ENCODE measurements around the gene PLCB1. TPM values are rescaled to one million over a fixed set of nuclear protein-coding genes. Genes with fewer than 3 reads are reported as not detected.

The PLCB1 gene
- total RNA-seq, 1 experiment from 2014 or later: 5.8 TPM

DNA sequence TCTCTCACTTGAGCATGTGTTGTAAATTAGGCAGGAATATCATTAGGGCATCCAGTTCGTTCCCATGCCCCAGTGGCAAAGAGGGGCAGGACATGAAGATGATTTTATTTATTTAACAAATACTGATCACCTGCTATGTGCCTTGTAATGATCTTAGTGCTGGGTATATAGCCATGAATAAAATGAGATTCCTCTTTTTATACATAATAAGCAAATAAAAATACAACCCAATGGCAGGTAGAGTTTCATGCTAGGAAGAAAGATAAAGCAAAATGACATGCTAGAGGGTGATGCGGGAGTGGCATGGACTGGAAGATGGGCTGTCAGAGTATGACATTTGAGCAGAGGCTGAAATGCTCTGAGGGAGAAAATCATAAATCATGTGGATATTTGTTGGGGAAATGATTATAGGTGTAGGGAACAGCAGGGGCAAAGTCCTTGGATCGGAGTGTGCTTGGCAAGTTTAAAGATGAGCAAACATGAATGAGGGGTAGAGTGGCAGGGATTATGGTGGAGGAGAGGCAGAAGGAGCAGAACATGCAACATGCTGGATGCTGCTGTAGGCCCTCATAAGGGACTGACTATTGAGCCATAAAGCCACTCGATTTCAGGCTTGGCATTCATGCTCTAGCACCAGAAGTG, 342.1 kb downstream of the PLCB1 start:
- H3K27me3 ChIP-seq (ENCODE audit: control insufficient read depth, insufficient read depth, low read length): no peaks in the 10 kb centered on the region
- no peak overlapping the region for H3K4me3 ChIP-seq (ENCODE audit: insufficient read depth, low read depth, low read length)
- H3K36me3 ChIP-seq (replicated peaks; ENCODE audit: control insufficient read depth, insufficient read depth, low read length): no peaks in the 10 kb centered on the region
- DNase-seq: no peak

DNA sequence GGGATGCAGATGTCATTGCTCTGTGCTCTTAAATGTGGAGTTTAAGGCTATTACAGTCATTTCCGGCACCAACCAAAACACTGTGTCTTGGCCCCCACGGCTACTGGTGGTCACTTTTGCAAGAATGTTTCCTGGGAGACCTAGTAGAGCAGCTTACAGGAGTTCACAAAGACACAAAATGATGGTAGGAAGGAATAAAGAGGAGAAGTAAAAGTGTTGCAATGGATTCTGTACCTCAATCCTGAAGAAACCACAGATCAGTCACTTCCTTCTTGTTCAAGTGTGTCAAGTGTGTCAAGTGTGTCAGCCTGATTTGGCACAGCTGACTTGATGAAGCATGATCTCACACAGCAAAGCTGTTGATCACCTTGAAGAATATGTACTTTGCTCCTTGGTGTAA, 344.0 kb downstream of the PLCB1 start:
- no peak for DNase-seq
- no peaks in the 10 kb centered on the region for H3K27me3 ChIP-seq (ENCODE audit: control insufficient read depth, insufficient read depth, low read length)
- no peaks in the 10 kb centered on the region for H3K36me3 ChIP-seq (replicated peaks; ENCODE audit: control insufficient read depth, insufficient read depth, low read length)
- no peak overlapping the region for H3K4me3 ChIP-seq (ENCODE audit: insufficient read depth, low read depth, low read length)

DNA sequence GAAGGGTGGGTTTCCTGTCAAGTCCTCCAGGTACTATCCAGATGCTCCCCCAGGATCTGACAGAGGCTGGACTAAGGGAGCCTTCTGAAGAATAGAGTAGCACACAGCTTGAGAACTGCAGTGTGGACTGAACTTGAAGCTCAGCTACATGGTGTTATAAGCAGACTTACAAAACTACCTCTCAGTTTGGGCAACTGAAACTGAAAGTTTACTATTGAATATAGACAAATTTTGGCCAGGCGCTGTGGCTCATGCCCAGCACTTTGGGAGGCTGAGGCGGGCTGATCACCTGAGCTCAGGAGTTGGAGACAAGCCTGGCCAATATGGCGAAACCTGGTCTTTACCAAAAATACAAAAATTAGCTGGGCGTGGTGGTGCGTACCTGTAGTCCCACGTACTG, 348.5 kb downstream of the PLCB1 start:
- no peak overlapping the region for H3K4me3 ChIP-seq (ENCODE audit: insufficient read depth, low read depth, low read length)
- H3K36me3 ChIP-seq (replicated peaks; ENCODE audit: control insufficient read depth, insufficient read depth, low read length): no peaks in the 10 kb centered on the region
- no peaks in the 10 kb centered on the region for H3K27me3 ChIP-seq (ENCODE audit: control insufficient read depth, insufficient read depth, low read length)
- DNase-seq: no peak

DNA sequence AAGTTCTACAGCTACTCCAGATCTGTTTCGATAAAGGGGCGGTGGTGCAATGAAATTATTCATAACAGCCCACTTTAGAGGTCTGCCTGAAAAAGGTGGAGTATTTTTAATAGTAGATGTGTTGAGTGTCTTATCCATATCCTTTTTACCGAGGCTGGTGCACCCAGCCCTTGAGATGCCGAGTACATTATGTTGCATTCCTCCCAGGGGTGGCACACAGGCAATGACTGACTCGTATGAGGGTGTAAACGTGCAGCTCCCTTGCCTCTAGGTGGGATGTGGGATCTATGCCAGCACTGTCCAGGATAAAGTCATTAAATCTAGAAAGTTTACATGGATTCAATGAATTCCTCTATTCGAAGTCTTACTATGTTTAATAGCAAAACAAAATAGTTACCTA, 355.6 kb downstream of the PLCB1 start:
- no peak for DNase-seq
- Histone ChIP-seq H3K27me3 (ENCODE audit: control insufficient read depth, insufficient read depth, low read length) (no peaks in the 10 kb centered on the region), H3K36me3 (replicated peaks; ENCODE audit: control insufficient read depth, insufficient read depth, low read length) (no peaks in the 10 kb centered on the region), H3K4me3 (ENCODE audit: insufficient read depth, low read depth, low read length) (no peak overlapping the region)

DNA sequence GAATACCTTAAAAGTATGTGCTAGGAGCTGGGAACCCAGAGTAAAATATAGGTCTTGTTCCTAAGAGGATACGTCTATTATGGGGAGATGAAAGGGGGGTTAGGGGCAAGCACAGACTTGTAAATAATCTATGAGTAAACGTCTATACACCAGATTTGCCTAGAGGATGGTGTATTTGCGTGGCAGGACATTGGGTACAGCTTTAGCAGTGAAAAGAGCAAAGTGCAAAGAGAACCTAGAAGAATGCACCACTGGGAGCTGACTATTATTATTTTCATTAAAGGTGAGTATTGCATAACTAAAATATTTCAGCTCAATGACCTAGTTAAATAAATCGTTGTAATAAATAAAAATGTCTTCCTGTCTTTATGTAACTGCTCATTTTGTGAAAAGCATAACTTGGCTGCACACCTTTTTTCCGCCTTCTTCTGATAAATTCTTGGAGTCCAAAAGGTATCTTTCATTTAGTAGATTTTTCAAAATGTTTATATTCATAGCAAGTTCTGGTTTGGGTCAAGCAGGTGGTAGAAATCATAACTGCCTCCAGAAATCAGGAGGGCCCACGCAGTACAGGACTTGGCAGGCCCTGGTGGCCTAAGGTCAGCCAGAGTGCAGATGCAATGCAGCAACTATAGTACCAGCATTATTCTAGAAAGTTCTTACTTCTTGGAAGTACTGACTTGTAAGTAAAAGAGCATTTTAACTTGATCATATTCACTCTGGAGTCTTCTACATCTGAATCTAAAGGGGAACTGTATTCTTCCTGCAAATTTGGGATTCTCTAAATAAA, 357.2 kb downstream of the PLCB1 start:
- H3K27me3 ChIP-seq (ENCODE audit: control insufficient read depth, insufficient read depth, low read length): no peaks in the 10 kb centered on the region
- DNase-seq: no peak
- no peak overlapping the region for H3K4me3 ChIP-seq (ENCODE audit: insufficient read depth, low read depth, low read length)
- H3K36me3 ChIP-seq (replicated peaks; ENCODE audit: control insufficient read depth, insufficient read depth, low read length): no peaks in the 10 kb centered on the region

DNA sequence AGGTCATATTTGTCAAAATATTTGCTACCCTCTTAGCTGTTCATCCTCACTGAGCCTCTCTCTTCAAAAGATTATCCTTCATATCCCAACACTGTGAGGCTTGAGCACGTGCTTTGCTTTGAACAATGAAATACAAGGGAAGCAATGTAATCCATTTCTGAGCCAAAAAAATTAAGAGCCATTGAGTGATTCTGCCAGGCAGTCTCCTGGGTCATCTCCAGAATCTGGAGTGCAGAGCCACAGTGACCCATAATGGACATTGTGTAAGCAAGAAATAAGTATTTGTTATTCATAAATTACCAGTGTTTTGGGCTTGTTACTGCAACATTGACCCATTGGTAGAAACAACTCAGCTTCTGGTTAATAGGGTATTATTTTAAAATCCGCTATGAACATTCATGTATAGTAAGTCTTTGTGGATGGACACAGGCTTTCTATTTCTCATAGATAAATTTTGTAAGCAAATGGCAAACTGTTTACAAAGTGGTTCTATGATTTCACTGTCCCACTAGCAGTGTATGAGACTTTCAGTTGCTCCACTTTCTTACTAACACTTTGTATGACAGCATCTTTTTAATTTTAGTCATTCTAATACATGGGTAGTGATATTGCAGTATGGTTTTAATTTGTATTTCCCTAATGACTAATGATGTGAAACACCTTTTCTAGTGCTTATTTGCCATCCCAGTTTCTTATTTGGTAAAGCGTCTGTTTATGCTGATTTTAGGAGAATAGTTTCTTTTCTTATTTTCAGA, 358.2 kb downstream of the PLCB1 start:
- DNase-seq: no peak
- Histone ChIP-seq H3K4me3 (ENCODE audit: insufficient read depth, low read depth, low read length) (no peak overlapping the region), H3K36me3 (replicated peaks; ENCODE audit: control insufficient read depth, insufficient read depth, low read length) (no peaks in the 10 kb centered on the region), H3K27me3 (ENCODE audit: control insufficient read depth, insufficient read depth, low read length) (no peaks in the 10 kb centered on the region)

DNA sequence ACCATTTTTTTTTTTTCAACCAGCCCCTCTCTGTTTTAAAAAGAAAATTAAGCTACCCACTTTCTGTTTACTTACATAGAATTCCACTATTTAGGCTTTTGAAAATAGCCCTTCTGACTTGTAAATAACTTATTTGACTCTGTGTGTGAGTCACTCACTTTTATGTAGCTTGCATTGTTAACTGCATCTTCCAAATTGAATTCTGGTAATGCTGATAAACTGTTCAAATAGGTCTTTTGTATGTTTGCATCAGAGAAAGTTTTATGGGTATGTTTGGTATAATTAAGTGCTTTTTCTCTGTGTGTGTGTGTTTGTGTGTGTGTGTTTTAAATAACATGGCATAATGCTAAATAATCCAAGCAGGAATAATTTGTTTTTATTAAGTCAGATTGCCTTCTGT, 360.1 kb downstream of the PLCB1 start:
- no peaks in the 10 kb centered on the region for H3K36me3 ChIP-seq (replicated peaks; ENCODE audit: control insufficient read depth, insufficient read depth, low read length)
- no peak for DNase-seq
- no peak overlapping the region for H3K4me3 ChIP-seq (ENCODE audit: insufficient read depth, low read depth, low read length)
- no peaks in the 10 kb centered on the region for H3K27me3 ChIP-seq (ENCODE audit: control insufficient read depth, insufficient read depth, low read length)

DNA sequence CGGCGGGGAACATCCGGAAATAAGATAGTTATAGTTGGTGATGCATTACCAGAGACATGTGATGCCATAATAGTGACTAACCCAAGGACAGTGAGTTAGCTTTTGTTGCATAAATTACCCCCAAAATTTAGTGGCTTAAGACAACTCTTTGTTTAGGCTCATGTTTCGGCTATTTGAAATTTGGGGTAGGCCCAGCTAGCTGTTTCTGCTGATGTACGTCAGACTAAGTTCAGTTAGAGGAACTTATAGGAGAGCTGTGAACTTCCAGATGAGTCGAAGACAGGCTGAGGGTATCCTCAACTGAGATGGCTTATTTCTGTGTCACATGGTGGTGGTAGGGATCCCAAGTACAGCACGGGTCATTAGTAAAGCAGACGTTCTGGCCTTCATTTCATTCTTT, 366.5 kb downstream of the PLCB1 start:
- H3K27me3 ChIP-seq (ENCODE audit: control insufficient read depth, insufficient read depth, low read length): no peaks in the 10 kb centered on the region
- no peaks in the 10 kb centered on the region for H3K36me3 ChIP-seq (replicated peaks; ENCODE audit: control insufficient read depth, insufficient read depth, low read length)
- no peak for DNase-seq
- H3K4me3 ChIP-seq (ENCODE audit: insufficient read depth, low read depth, low read length): no peak overlapping the region

DNA sequence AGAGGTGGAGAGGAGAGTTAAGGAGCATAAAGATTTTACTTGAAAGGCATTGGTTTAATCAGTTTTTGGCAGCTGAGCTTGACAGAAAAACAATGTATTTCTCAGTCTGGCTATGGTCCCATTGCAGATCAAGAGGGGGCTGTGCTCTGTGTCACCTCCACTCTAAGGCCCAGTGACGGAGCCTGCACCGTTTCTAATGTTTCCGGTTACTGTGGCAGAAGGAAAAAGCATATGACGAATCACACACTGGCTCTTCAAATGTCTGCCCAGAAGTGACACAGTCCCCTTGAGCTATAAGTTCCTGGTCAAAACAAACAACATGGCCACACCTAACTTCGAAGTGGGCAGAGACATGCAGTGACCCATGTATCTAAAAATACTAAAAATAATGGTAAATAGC, 372.0 kb downstream of the PLCB1 start:
- Histone ChIP-seq H3K36me3 (replicated peaks; ENCODE audit: control insufficient read depth, insufficient read depth, low read length) (no peaks in the 10 kb centered on the region), H3K4me3 (ENCODE audit: insufficient read depth, low read depth, low read length) (no peak overlapping the region), H3K27me3 (ENCODE audit: control insufficient read depth, insufficient read depth, low read length) (no peaks in the 10 kb centered on the region)
- DNase-seq: no peak

DNA sequence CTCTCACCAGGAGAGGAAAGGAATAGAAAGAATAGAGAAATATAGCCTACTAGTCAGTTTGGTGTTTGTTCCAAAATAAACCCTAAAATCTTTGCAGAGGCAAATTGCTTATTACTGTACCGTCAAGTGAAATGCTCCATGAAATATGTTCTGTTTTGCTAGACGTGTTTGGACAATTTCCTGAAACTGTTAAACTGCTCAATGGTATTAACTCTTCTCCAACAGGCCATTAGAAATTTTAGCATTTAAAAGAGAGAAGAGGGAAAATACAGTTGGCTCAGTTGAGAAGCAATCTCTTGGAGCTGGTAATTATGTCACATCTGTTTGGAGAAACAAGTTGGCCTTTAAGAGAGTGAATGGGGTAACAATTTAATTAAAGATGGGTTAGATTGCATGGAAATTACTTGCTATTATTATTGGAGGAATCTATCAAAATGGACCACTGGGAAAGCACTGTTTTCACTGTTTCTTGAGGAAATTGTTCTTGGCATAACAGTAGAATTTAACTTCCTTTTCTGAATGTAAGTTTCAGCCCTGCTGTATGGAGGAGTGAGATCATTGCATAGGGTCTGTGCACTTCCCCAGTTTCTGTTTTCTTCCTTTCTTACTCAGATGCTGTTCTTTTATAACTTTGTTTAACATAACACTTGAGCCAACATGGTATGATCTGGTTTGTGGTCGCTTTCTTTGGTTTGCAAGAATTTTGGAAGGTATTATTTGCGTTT, 373.6 kb downstream of the PLCB1 start:
- Histone ChIP-seq H3K36me3 (replicated peaks; ENCODE audit: control insufficient read depth, insufficient read depth, low read length) (no peaks in the 10 kb centered on the region), H3K27me3 (ENCODE audit: control insufficient read depth, insufficient read depth, low read length) (no peaks in the 10 kb centered on the region), H3K4me3 (ENCODE audit: insufficient read depth, low read depth, low read length) (no peak overlapping the region)
- DNase-seq: no peak

DNA sequence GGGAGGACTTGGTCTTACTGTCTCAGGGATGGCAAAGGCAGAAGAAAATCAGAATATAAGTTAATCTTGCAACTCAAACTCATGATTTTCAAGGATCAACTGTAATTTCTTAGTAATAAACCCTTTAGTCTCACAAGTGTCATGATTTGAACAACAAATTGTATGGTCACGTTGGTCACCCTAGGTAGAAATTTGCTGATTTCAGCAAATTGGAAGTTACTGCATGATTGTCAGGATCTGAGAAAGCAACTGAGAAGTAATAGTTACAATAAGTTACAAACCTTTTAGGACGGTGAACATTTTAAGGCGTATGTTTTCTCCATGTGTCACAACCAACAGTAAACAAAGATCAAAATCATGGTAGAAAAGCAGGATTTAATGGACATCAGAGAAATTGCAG, 375.2 kb downstream of the PLCB1 start:
- no peaks in the 10 kb centered on the region for H3K27me3 ChIP-seq (ENCODE audit: control insufficient read depth, insufficient read depth, low read length)
- no peak for DNase-seq
- H3K36me3 ChIP-seq (replicated peaks; ENCODE audit: control insufficient read depth, insufficient read depth, low read length): no peaks in the 10 kb centered on the region
- no peak overlapping the region for H3K4me3 ChIP-seq (ENCODE audit: insufficient read depth, low read depth, low read length)

DNA sequence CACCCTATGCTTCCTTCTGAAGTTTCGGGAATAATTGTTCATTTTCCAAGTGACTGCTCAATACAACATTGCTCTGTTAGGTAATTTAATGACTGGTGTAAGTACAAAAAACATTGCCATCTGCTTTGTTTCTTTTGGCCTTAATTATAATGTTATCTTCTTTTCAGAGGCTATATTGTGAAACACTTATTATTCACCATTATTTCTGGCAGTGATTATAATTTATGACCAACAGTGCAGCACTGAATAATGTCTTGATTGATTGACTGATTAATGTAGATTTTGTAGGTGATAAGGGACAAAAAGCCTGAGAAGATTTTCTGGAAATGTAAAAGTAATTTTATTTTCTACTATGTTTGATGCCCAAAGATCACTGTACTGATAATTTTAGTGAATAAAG, 377.7 kb downstream of the PLCB1 start:
- no peaks in the 10 kb centered on the region for H3K36me3 ChIP-seq (replicated peaks; ENCODE audit: control insufficient read depth, insufficient read depth, low read length)

DNA sequence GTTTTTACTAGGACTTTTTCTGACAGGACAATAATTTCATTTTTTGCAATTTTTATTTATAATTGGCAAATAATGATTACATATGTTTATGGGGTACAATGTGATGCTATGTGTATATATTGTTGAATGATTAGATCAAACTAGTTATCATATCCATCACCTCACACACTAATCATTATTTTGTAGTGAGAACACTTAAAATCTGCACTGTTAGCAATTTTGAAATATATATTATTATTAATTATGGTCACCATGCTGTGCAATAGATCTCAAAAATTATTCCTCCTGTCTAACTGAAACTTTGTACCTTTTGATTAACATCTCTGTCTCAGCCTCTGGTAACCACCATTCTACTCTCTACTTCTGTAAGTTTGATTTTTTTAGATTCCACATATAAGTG, 378.7 kb downstream of the PLCB1 start:
- Histone ChIP-seq H3K36me3 (replicated peaks; ENCODE audit: control insufficient read depth, insufficient read depth, low read length) (no peaks in the 10 kb centered on the region), H3K4me3 (ENCODE audit: insufficient read depth, low read depth, low read length) (no peak overlapping the region), H3K27me3 (ENCODE audit: control insufficient read depth, insufficient read depth, low read length) (no peaks in the 10 kb centered on the region)
- DNase-seq: no peak

More for the DNA sequence above, 377.7 kb downstream of the PLCB1 start:
- DNase-seq: no peak
- no peak overlapping the region for H3K4me3 ChIP-seq (ENCODE audit: insufficient read depth, low read depth, low read length)
- H3K27me3 ChIP-seq (ENCODE audit: control insufficient read depth, insufficient read depth, low read length): no peaks in the 10 kb centered on the region

DNA sequence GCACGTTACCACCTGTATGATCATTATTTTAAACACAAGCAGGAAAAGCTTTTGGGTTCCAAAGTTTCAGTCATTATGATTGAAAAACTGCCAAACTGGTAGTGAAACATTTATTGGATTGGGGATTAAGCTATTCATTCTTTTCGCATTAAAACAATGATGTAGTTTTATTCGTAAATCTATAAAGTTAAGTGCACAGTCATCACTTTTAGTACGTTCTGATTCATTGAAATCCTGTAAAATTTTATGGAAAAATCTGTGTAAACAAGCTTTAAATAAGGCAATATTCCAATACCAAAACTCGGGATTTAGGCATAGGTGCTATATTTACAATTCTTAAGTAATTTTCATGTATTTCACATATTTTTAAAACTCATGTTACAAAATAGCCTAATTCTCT, 379.9 kb downstream of the PLCB1 start:
- Histone ChIP-seq H3K27me3 (ENCODE audit: control insufficient read depth, insufficient read depth, low read length) (no peaks in the 10 kb centered on the region), H3K4me3 (ENCODE audit: insufficient read depth, low read depth, low read length) (no peak overlapping the region), H3K36me3 (replicated peaks; ENCODE audit: control insufficient read depth, insufficient read depth, low read length) (no peaks in the 10 kb centered on the region)
- DNase-seq: no peak

Data from H7 (cell line).